Measurements from ENCODE around the gene TRPM2. TPM values are rescaled to one million over a fixed set of nuclear protein-coding genes. Genes with fewer than 3 reads are reported as not detected.

TRPM2 gene
- total and polyA plus RNA-seq, 12 donors = 0.34 to 8.5 (median 1.2) TPM

DNA sequence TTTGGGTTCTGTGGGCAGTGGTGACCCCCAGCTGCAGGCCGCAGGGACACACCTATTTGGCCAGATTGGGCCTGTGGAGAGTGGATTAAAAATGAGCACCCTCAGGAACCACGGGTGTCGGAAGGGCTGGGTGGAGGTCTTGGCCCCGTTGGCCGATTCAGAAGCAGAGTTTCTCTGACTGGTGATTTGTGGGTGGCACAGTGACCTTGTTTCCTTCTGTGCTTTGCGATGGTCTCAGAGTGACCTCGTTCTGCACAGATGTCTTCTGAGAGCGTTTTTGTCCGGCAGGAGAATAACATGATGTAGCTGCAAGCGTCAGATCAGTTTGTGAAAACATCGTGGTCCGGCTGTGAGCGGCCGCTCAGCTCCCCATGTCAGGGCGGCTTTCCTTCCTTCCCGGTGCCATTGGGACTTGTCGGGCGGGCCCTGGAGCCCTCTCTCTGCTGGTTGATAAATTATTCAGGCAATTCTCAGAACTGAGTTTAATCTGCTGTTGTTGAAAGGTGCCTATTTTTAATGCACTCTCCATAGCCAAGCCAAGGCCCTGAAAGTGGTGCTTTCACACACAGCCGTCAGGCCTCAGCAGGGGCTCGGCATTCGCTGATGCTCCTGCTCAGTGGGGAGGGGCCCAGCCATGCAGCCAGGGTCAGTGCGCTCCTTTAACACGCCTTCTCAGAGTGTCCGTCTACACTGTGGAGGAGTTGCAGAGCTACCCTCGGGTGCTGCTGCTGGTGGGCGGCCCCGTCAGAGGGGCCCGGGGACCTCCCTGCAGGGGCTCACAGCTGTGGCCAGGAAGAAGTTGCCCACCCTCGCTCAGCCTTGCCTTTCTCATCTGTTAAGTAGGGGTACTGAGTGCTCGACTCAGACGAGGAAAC lies 26.8 kb downstream of the TRPM2 start:
- intact Hi-C loops (cut with DNase I) = loop anchor here in 1 of 10 donors (10.0 kb wide), 1 partner anchor 65 kb away; no protein-coding TSS in a partner anchor
- TF ChIP-seq, protein P1, sequence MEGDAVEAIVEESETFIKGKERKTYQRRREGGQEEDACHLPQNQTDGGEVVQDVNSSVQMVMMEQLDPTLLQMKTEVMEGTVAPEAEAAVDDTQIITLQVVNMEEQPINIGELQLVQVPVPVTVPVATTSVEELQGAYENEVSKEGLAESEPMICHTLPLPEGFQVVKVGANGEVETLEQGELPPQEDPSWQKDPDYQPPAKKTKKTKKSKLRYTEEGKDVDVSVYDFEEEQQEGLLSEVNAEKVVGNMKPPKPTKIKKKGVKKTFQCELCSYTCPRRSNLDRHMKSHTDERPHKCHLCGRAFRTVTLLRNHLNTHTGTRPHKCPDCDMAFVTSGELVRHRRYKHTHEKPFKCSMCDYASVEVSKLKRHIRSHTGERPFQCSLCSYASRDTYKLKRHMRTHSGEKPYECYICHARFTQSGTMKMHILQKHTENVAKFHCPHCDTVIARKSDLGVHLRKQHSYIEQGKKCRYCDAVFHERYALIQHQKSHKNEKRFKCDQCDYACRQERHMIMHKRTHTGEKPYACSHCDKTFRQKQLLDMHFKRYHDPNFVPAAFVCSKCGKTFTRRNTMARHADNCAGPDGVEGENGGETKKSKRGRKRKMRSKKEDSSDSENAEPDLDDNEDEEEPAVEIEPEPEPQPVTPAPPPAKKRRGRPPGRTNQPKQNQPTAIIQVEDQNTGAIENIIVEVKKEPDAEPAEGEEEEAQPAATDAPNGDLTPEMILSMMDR (IDR thresholded peaks at IDR 0.05) = no peak
- no peak overlapping the region for H3K4me3 ChIP-seq
- peaks cover 0 to 9% (median 0%) of the 10 kb centered on the region in 9 donors for H3K4me1 ChIP-seq
- no peak overlapping the region for H3K27ac ChIP-seq
- DNase-seq (no peak), ATAC-seq (no peak)
- peaks cover 0 to 70% (median 0%) of the 10 kb centered on the region in 9 donors for H3K36me3 ChIP-seq
- peaks cover 0 to 60% (median 17%) of the 10 kb centered on the region in 7 donors for H3K27me3 ChIP-seq
- peaks cover 0 to 22% (median 15%) of the 10 kb centered on the region in 11 donors for H3K9me3 ChIP-seq
- 39 to 48% methylated on average over 31 of the region's 31 CpGs for WGBS, 2 donors

DNA sequence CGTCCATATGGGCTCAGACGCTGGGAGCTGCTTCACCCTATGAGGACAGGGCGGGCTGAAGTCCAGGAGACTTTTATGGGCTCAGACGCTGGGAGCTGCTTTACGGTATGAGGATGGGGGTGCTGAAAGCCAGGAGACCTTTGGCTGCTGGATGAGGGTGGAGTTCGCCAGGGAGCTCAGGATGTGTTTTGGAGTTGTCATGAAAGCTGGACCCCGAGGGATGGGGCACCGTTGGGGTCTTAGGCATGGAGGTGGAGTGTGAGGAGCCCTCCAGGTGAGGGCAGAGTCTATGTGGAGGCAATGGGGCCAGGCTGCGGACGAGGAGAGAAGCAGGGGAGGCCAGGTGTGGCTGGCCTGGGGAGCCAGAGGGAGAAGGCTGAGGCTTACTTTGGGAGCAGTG lies 27.5 kb downstream of the TRPM2 start:
- no peak for DNase-seq
- intact Hi-C loops (cut with DNase I) = loop anchor here in 1 of 10 donors (10.0 kb wide), 1 partner anchor 64 kb away; no protein-coding TSS in a partner anchor
- H3K27me3 ChIP-seq = peaks cover 0 to 53% (median 14%) of the 10 kb centered on the region in 7 donors

DNA sequence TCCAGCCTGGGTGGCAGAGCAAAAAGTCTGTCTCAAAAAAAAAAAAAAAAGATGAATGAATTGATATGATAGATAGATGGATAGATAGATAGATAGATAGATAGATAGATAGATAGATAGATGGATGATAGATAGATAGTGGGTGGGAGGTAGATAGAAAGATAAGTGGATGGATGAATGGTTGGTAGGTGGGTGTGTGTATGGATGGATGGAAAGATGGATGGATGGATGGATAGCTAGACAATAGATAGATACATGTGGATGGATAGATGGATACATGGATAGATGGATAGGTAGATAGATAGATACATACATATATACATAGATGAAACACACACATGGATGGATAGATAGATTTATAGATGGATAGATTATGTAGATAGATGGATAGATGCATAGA lies 28.5 kb downstream of the TRPM2 start:
- intact Hi-C loops (cut with DNase I) = loop anchor here in 1 of 10 donors (10.0 kb wide), 1 partner anchor 63 kb away; no protein-coding TSS in a partner anchor
- Histone ChIP-seq H3K4me3 (no peak overlapping the region), H3K27ac (no peak overlapping the region), H3K4me1 (no peaks in the 10 kb centered on the region), H3K36me3 (peaks cover 0 to 71% (median 0%) of the 10 kb centered on the region in 9 donors), H3K27me3 (peaks cover 0 to 43% (median 9%) of the 10 kb centered on the region in 7 donors), H3K9me3 (peaks cover 0 to 39% (median 31%) of the 10 kb centered on the region in 11 donors)
- TF ChIP-seq, protein P1 (IDR thresholded peaks at IDR 0.05) = no peak
- ATAC-seq (no peak), DNase-seq (no peak)

More for the DNA sequence above, 27.5 kb downstream of the TRPM2 start:
- 80 to 81% methylated on average over 10 of the region's 10 CpGs for WGBS, 2 donors
- no peak for ATAC-seq
- Histone ChIP-seq H3K4me3 (no peak overlapping the region), H3K36me3 (peaks cover 0 to 71% (median 0%) of the 10 kb centered on the region in 9 donors), H3K4me1 (peaks cover 0 to 2% (median 0%) of the 10 kb centered on the region in 9 donors), H3K9me3 (peaks cover 0 to 29% (median 21%) of the 10 kb centered on the region in 11 donors), H3K27ac (no peak overlapping the region)
- TF ChIP-seq, protein P1 (IDR thresholded peaks at IDR 0.05) = no peak

DNA sequence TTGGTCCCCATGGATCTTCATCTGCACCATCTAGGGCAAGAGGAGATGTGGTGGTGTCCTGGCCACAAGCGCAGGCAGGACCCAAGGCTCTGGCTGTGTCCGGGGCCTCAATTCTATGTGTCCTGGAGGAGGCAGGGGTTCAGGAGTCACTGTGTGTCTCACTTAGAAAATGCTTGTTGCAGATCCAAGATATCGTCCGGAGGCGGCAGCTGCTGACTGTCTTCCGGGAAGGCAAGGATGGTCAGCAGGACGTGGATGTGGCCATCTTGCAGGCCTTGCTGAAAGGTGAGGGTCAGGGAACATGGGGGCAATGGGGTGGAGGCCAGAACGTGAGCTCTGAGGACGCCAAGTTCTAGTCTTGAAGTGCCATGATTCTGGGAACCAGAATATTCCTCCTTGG lies 29.1 kb downstream of the TRPM2 start:
- DNase-seq = no peak
- peaks cover 0 to 45% (median 37%) of the 10 kb centered on the region in 11 donors for H3K9me3 ChIP-seq
- TF ChIP-seq, protein P1 (IDR thresholded peaks at IDR 0.05) = no peak
- no peaks in the 10 kb centered on the region for H3K4me1 ChIP-seq
- ATAC-seq = no peak
- WGBS, 2 donors = 87 to 89% methylated on average over 9 of the region's 9 CpGs
- H3K36me3 ChIP-seq = peaks cover 0 to 71% (median 0%) of the 10 kb centered on the region in 9 donors
- H3K27ac ChIP-seq = no peak overlapping the region
- peaks cover 0 to 37% (median 9%) of the 10 kb centered on the region in 7 donors for H3K27me3 ChIP-seq
- intact Hi-C loops (cut with DNase I) = loop anchor here in 1 of 10 donors (10.0 kb wide), 1 partner anchor 62 kb away; no protein-coding TSS in a partner anchor
- H3K4me3 ChIP-seq = no peak overlapping the region

All from heart right ventricle (tissue), 16 donors.